ENCODE results near the gene RPH3AL.

DNA sequence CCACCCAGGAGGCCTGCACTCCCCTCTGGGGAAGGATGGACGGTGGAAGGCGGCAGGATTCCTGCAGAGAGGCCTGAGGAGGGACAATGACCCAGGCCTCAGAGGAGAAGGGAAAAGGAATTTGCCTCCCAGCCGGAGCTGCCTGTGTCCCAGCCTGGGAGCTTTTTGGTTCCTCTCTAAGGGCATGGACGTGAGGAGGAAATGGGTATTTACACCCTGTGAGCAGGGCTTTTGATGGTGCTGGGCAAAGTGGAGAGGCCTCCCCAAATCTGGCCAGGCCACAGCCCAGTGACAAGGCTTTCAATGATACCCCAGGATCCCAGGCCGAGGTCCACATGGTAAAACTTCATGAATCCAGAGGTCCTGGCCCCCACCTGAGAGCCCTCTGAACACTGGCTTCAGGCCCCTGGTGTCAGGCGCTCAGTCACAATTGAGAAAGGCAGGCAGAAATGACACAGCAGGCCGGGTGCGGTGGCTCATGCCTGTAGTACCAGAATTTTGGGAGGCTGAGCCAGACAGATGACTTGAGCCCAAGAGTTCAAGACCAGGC, 115.1 kb downstream of the RPH3AL start:
- TF ChIP-seq, protein P1, sequence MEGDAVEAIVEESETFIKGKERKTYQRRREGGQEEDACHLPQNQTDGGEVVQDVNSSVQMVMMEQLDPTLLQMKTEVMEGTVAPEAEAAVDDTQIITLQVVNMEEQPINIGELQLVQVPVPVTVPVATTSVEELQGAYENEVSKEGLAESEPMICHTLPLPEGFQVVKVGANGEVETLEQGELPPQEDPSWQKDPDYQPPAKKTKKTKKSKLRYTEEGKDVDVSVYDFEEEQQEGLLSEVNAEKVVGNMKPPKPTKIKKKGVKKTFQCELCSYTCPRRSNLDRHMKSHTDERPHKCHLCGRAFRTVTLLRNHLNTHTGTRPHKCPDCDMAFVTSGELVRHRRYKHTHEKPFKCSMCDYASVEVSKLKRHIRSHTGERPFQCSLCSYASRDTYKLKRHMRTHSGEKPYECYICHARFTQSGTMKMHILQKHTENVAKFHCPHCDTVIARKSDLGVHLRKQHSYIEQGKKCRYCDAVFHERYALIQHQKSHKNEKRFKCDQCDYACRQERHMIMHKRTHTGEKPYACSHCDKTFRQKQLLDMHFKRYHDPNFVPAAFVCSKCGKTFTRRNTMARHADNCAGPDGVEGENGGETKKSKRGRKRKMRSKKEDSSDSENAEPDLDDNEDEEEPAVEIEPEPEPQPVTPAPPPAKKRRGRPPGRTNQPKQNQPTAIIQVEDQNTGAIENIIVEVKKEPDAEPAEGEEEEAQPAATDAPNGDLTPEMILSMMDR (IDR thresholded peaks at IDR 0.05) = no peak
- no peak for TF ChIP-seq POLR2A (IDR thresholded peaks at IDR 0.05)

Measured in gastroesophageal sphincter (tissue), 3 donors.